Measurements from ENCODE around the gene DIAPH1.

DNA sequence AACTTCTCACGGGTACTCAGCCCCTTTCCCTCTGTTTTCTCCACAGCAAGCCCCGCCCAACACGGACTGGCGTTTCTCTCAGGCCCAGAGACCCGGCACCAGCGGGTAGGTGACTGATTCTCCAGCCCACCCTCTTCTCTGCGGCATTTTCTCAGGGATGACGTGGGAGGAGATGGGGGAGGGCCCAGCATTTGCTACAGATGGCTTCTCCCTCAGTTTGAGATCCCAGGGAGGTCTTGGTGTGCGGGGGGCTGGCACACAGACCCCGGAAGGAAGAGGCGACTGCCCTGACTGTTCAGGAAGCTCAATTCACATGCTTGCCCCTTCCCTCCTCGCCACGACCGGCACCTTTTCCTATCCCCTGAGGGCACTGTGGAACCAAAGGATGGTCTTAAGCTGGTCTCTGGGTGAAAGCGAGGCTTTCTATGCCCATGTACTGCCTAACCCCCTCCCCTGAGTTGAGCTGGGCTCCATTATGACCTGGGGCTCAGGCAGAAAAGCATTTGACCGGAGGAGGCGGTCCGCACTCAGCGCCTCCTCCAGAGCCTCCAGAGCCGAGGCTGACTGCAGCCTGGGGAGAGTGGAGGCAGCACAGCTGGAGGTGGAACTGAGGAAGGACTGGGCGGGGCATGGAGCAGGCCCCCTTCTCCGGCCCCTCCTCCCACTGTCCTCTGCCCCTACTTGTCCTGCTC is 123.9 kb downstream of the DIAPH1 start:
- TF ChIP-seq YY1 (IDR thresholded peaks at IDR 0.05; ENCODE audit: extremely low read depth, insufficient replicate concordance, low read depth, low read length) (no peak), POLR2AphosphoS5 (IDR thresholded peaks at IDR 0.05; ENCODE audit: low read depth, low read length) (no peak), JUND (IDR thresholded peaks at IDR 0.05) (no peak), ZNF274 (IDR thresholded peaks at IDR 0.05; ENCODE audit: low read depth, low read length) (no peak)
- TF ChIP-seq, protein P1, sequence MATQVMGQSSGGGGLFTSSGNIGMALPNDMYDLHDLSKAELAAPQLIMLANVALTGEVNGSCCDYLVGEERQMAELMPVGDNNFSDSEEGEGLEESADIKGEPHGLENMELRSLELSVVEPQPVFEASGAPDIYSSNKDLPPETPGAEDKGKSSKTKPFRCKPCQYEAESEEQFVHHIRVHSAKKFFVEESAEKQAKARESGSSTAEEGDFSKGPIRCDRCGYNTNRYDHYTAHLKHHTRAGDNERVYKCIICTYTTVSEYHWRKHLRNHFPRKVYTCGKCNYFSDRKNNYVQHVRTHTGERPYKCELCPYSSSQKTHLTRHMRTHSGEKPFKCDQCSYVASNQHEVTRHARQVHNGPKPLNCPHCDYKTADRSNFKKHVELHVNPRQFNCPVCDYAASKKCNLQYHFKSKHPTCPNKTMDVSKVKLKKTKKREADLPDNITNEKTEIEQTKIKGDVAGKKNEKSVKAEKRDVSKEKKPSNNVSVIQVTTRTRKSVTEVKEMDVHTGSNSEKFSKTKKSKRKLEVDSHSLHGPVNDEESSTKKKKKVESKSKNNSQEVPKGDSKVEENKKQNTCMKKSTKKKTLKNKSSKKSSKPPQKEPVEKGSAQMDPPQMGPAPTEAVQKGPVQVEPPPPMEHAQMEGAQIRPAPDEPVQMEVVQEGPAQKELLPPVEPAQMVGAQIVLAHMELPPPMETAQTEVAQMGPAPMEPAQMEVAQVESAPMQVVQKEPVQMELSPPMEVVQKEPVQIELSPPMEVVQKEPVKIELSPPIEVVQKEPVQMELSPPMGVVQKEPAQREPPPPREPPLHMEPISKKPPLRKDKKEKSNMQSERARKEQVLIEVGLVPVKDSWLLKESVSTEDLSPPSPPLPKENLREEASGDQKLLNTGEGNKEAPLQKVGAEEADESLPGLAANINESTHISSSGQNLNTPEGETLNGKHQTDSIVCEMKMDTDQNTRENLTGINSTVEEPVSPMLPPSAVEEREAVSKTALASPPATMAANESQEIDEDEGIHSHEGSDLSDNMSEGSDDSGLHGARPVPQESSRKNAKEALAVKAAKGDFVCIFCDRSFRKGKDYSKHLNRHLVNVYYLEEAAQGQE (IDR thresholded peaks at IDR 0.05; ENCODE audit: low read depth): no peak

Measured in HCT116 (cell line).